Astrocyte (in vitro differentiated cells and primary cell): ENCODE results near the gene PCDHB13.

Experiments used
- CTCF ChIP-seq: IDR thresholded peaks from 2 replicates; pipeline ENCODE4 v1.5.1; 2011; ENCODE audit warnings: low read depth, mild to moderate bottlenecking, inconsistent platforms, low read length, moderate library complexity; ENCODE audit not compliant: insufficient read depth
- EZH2 ChIP-seq: IDR thresholded peaks from 2 replicates; pipeline ENCODE4 v1.6.1; 2012; ENCODE audit warnings: mild to moderate bottlenecking, low read length, inconsistent platforms; ENCODE audit not compliant: insufficient read depth

GRCh38 chr5:141180313-141180712, 33.4 kb upstream of the PCDHB13 start:
- TF ChIP-seq CTCF, result no peak
- no peak for TF ChIP-seq EZH2
